GM19328 (cell line): ENCODE results near the gene LRMDA.

Experiments used
- ATAC-seq: cut with Tn5 transposase; IDR thresholded peaks from one replicate; pipeline ENCODE4 v1.9.1; 2021; ENCODE audit warnings: mild to moderate bottlenecking, moderate library complexity; ENCODE audit not compliant: unreplicated experiment

LRMDA gene

GRCh38 chr10:75531571-75532031, 100.2 kb downstream of the LRMDA start:
- no peak for ATAC-seq

- no peak for ATAC-seq
Observed at GRCh38 chr10:75532253-75532924, 101.0 kb downstream of the LRMDA start.

- ATAC-seq: no peak
Observed at GRCh38 chr10:75538144-75538543, 106.7 kb downstream of the LRMDA start.

GRCh38 chr10:75538765-75539164, 107.3 kb downstream of the LRMDA start:
- ATAC-seq: no peak

GRCh38 chr10:75540357-75540966, 109.0 kb downstream of the LRMDA start:
- ATAC-seq: no peak

- no peak for ATAC-seq
Observed at GRCh38 chr10:75540981-75541380, 109.6 kb downstream of the LRMDA start.

GRCh38 chr10:75541411-75541810, 110.0 kb downstream of the LRMDA start:
- ATAC-seq: no peak

GRCh38 chr10:75542084-75542483, 110.7 kb downstream of the LRMDA start:
- no peak for ATAC-seq

- no peak for ATAC-seq
Observed at GRCh38 chr10:75542906-75543305, 111.5 kb downstream of the LRMDA start.

- no peak for ATAC-seq
Observed at GRCh38 chr10:75544386-75544785, 113.0 kb downstream of the LRMDA start.

- ATAC-seq: no peak
Observed at GRCh38 chr10:75544993-75545706, 113.7 kb downstream of the LRMDA start.

GRCh38 chr10:75546004-75546403, 114.6 kb downstream of the LRMDA start:
- no peak for ATAC-seq

GRCh38 chr10:75547391-75548298, 116.2 kb downstream of the LRMDA start:
- ATAC-seq: no peak

- no peak for ATAC-seq
Observed at GRCh38 chr10:75548356-75548755, 116.9 kb downstream of the LRMDA start.

GRCh38 chr10:75550191-75550590, 118.8 kb downstream of the LRMDA start:
- no peak for ATAC-seq

- no peak for ATAC-seq
Observed at GRCh38 chr10:75552171-75552570, 120.7 kb downstream of the LRMDA start.

- no peak for ATAC-seq
Observed at GRCh38 chr10:75553550-75553949, 122.1 kb downstream of the LRMDA start.

- no peak for ATAC-seq
Observed at GRCh38 chr10:75555323-75555722, 123.9 kb downstream of the LRMDA start.

GRCh38 chr10:75556320-75556719, 124.9 kb downstream of the LRMDA start:
- ATAC-seq: no peak

- ATAC-seq: no peak
Observed at GRCh38 chr10:75565286-75566251, 134.1 kb downstream of the LRMDA start.
